ENCODE measurements around the gene MYRF.

GRCh38 chr11:61709110-61709509 is 43.3 kb upstream of the MYRF start:
- no peak for TF ChIP-seq CTCF (IDR thresholded peaks at IDR 0.05)
- TF ChIP-seq POLR2A (IDR thresholded peaks at IDR 0.05): no peak
